DOHH2 (cell line): ENCODE results near the gene YBEY.

Experiments used
- H3F3A ChIP-seq: fragments of 200-600 bp; sonication (generic), shearing (Covaris generic); 2 replicates; pipeline ENCODE4 v1.6.0; 2016; ENCODE audit warnings: antibody characterized with exemption, mild to moderate bottlenecking; ENCODE audit not compliant: control insufficient read depth, insufficient read depth
- H3K27ac ChIP-seq: fragments of 200-600 bp; sonication (generic); 2 replicates; pipeline ENCODE4 v1.5.1; 2014; ENCODE audit warnings: low read depth, mild to moderate bottlenecking, low read length, moderate library complexity
- H3K27me3 ChIP-seq: fragments of 200-600 bp; sonication (generic); 2 replicates; pipeline ENCODE4 v1.6.1; 2014; ENCODE audit warnings: mild to moderate bottlenecking, low read length, mixed read lengths; ENCODE audit not compliant: control insufficient read depth
- H3K36me3 ChIP-seq: fragments of 200-600 bp; sonication (generic); 2 replicates; pipeline ENCODE4 v1.6.1; 2014; ENCODE audit warnings: mild to moderate bottlenecking, low read length, moderate library complexity, mixed read lengths; ENCODE audit not compliant: control insufficient read depth
- H3K4me1 ChIP-seq: fragments of 200-600 bp; sonication (generic); 2 replicates; pipeline ENCODE4 v1.6.1; 2014; ENCODE audit warnings: mild to moderate bottlenecking, low read length, mixed read lengths; ENCODE audit not compliant: control insufficient read depth
- H3K4me2 ChIP-seq: fragments of 200-600 bp; sonication (generic); 2 replicates; pipeline ENCODE4 v1.6.0; 2014; ENCODE audit warnings: mild to moderate bottlenecking, low read length, moderate library complexity
- H3K4me3 ChIP-seq: fragments of 200-600 bp; sonication (generic); 2 replicates; pipeline ENCODE4 v1.5.1; 2014; ENCODE audit warnings: mild to moderate bottlenecking, low read length, mixed read lengths
- H3K79me2 ChIP-seq: fragments of 200-600 bp; sonication (generic); 2 replicates; pipeline ENCODE4 v1.6.1; 2014; ENCODE audit warnings: mild to moderate bottlenecking, low read length, mixed read lengths; ENCODE audit not compliant: control insufficient read depth
- H3K9me2 ChIP-seq: fragments of 200-600 bp; sonication (generic); replicated peaks from 2 replicates; pipeline ENCODE4 v1.6.1; 2014; ENCODE audit warnings: mild to moderate bottlenecking, low read length, mixed read lengths; ENCODE audit not compliant: control insufficient read depth
- H3K9me3 ChIP-seq: fragments of 200-600 bp; sonication (generic); 2 replicates; pipeline ENCODE4 v1.6.1; 2014; ENCODE audit warnings: antibody characterized with exemption, low read length, mixed read lengths; ENCODE audit not compliant: control insufficient read depth, insufficient read depth
- H4K20me1 ChIP-seq: fragments of 200-600 bp; sonication (generic); 2 replicates; pipeline ENCODE4 v1.6.0; 2014; ENCODE audit warnings: low read depth, mild to moderate bottlenecking, antibody characterized with exemption, low read length, moderate library complexity; ENCODE audit not compliant: control insufficient read depth, insufficient read depth
- EZH2phosphoT487 ChIP-seq: fragments of 200-600 bp; sonication (generic); IDR thresholded peaks from 2 replicates; pipeline ENCODE4 v1.6.1; 2017; ENCODE audit warnings: borderline replicate concordance, mild to moderate bottlenecking, antibody characterized with exemption, low read length, moderate library complexity, mixed read lengths
- TF ChIP-seq, protein P1 (sequence below): fragments of 200-600 bp; sonication (generic); IDR thresholded peaks from one replicate; pipeline ENCODE4 v1.5.1; 2014; ENCODE audit warnings: antibody characterized with exemption, mild to moderate bottlenecking, low read depth, low read length; ENCODE audit not compliant: poor library complexity, severe bottlenecking

YBEY gene

GRCh38 chr21:46340998-46341397 lies 54.9 kb downstream of the YBEY start:
- no peak for TF ChIP-seq EZH2phosphoT487
- TF ChIP-seq, protein P1, sequence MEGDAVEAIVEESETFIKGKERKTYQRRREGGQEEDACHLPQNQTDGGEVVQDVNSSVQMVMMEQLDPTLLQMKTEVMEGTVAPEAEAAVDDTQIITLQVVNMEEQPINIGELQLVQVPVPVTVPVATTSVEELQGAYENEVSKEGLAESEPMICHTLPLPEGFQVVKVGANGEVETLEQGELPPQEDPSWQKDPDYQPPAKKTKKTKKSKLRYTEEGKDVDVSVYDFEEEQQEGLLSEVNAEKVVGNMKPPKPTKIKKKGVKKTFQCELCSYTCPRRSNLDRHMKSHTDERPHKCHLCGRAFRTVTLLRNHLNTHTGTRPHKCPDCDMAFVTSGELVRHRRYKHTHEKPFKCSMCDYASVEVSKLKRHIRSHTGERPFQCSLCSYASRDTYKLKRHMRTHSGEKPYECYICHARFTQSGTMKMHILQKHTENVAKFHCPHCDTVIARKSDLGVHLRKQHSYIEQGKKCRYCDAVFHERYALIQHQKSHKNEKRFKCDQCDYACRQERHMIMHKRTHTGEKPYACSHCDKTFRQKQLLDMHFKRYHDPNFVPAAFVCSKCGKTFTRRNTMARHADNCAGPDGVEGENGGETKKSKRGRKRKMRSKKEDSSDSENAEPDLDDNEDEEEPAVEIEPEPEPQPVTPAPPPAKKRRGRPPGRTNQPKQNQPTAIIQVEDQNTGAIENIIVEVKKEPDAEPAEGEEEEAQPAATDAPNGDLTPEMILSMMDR, result no peak
- no peaks in the 10 kb centered on the region for H3K9me2 ChIP-seq
- no peak overlapping the region for H3K4me3 ChIP-seq
- H3K79me2 ChIP-seq, result peaks cover 81% of the 10 kb centered on the region
- no peaks in the 10 kb centered on the region for H3F3A ChIP-seq
- H3K27me3 ChIP-seq, result no peaks in the 10 kb centered on the region
- no peak overlapping the region for H3K4me2 ChIP-seq
- no peak overlapping the region for H3K27ac ChIP-seq
- no peaks in the 10 kb centered on the region; the same call in 1 of the 2 replicates for H4K20me1 ChIP-seq
- no peaks in the 10 kb centered on the region for H3K9me3 ChIP-seq
- no peaks in the 10 kb centered on the region for H3K4me1 ChIP-seq
- peaks cover 60% of the 10 kb centered on the region for H3K36me3 ChIP-seq

GRCh38 chr21:46344219-46344915 lies 58.2 kb downstream of the YBEY start:
- no peaks in the 10 kb centered on the region for H3F3A ChIP-seq
- H3K36me3 ChIP-seq, result peaks cover 65% of the 10 kb centered on the region

GRCh38 chr21:46345861-46346260 lies 59.7 kb downstream of the YBEY start:
- TF ChIP-seq, protein P1, result no peak
- TF ChIP-seq EZH2phosphoT487, result no peak
- H3K4me1 ChIP-seq, result no peaks in the 10 kb centered on the region
- H3K9me3 ChIP-seq, result no peaks in the 10 kb centered on the region
- peaks cover 66% of the 10 kb centered on the region for H3K36me3 ChIP-seq
- H3K4me3 ChIP-seq, result no peak overlapping the region
- H3K4me2 ChIP-seq, result no peak overlapping the region
- H4K20me1 ChIP-seq, result no peaks in the 10 kb centered on the region
- no peaks in the 10 kb centered on the region for H3K9me2 ChIP-seq
- H3K79me2 ChIP-seq, result peaks cover 51% of the 10 kb centered on the region
- H3K27me3 ChIP-seq, result no peaks in the 10 kb centered on the region
- no peak overlapping the region for H3K27ac ChIP-seq
- no peaks in the 10 kb centered on the region for H3F3A ChIP-seq

More at GRCh38 chr21:46344219-46344915, 58.2 kb downstream of the YBEY start:
- Histone ChIP-seq H3K27ac (no peak overlapping the region), H3K79me2 (peaks cover 65% of the 10 kb centered on the region), H3K9me2 (no peaks in the 10 kb centered on the region), H4K20me1 (no peaks in the 10 kb centered on the region; the same call in 1 of the 2 replicates), H3K27me3 (no peaks in the 10 kb centered on the region), H3K9me3 (no peaks in the 10 kb centered on the region), H3K4me1 (no peaks in the 10 kb centered on the region), H3K4me2 (no peak overlapping the region), H3K4me3 (no peak overlapping the region)
- TF ChIP-seq EZH2phosphoT487, result no peak
- TF ChIP-seq, protein P1, result no peak
